Neural crest cell (in vitro differentiated cells): ENCODE measurements around the gene DENND5A. TPM values are rescaled to one million over a fixed set of nuclear protein-coding genes. Genes with fewer than 3 reads are reported as not detected.
A peak's percentile ranks its signal among the peaks of the same experiment; 100 is the strongest.
"Not testable (repeated sequence)": the region's sequence is repeated elsewhere in the genome, so short reads cannot be mapped to it uniquely, and the experiment has no call there.

Experiments used
- DNase-seq: peaks from one replicate; pipeline ENCODE4 v3.0.0; 2021; ENCODE audit warnings: low read depth, mixed read lengths, low spot score
- H3K27ac Mint-ChIP-seq: one replicate; pipeline ENCODE4 v1.8.0; 2021; ENCODE audit warnings: mild to moderate bottlenecking, mixed read lengths; ENCODE audit not compliant: unreplicated experiment
- H3K27me3 Mint-ChIP-seq: 2 replicates; pipeline ENCODE4 v1.8.0; 2021; ENCODE audit warnings: low read depth, mild to moderate bottlenecking, mixed read lengths
- H3K36me3 Mint-ChIP-seq: 2 replicates; pipeline ENCODE4 v1.8.0; 2021; ENCODE audit warnings: low read depth, mild to moderate bottlenecking, mixed read lengths
- H3K4me1 Mint-ChIP-seq: 2 replicates; pipeline ENCODE4 v1.8.0; 2021; ENCODE audit warnings: mixed read lengths
- H3K4me3 Mint-ChIP-seq: one replicate; pipeline ENCODE4 v1.8.0; 2021; ENCODE audit warnings: mild to moderate bottlenecking, mixed read lengths
- H3K9me3 Mint-ChIP-seq: 2 replicates; pipeline ENCODE4 v1.8.0; 2021; ENCODE audit warnings: mixed read lengths
- CTCF ChIP-seq: fragments of 200-600 bp; sonication (generic); conservative IDR thresholded peaks from 2 replicates; pipeline ENCODE4 v1.5.0; 2021; ENCODE audit warnings: antibody characterized with exemption, mild to moderate bottlenecking
- total RNA-seq: library from RNA; stranded (reverse); gene quantifications from 2 replicates; pipeline ENCODE4 v1.2.1, GENCODE V29; 2021

Gene DENND5A
- total RNA-seq, 1 donor from 2014 or later = 116 TPM

GRCh38 chr11:9263840-9264315, 1.3 kb downstream of the DENND5A start:
- TF ChIP-seq CTCF = no peak
- peak overlapping the region; percentile 96 for H3K4me3 Mint-ChIP-seq
- no peaks in the 10 kb centered on the region for H3K27me3 Mint-ChIP-seq
- H3K27ac Mint-ChIP-seq = peak overlapping the region; percentile 99
- peaks cover 47% of the 10 kb centered on the region for H3K4me1 Mint-ChIP-seq
- DNase-seq = no peak
- no peaks in the 10 kb centered on the region for H3K9me3 Mint-ChIP-seq
- H3K36me3 Mint-ChIP-seq = peaks cover 2% of the 10 kb centered on the region

GRCh38 chr11:9260838-9261146, 4.4 kb downstream of the DENND5A start:
- H3K36me3 Mint-ChIP-seq = peaks cover 11% of the 10 kb centered on the region
- H3K9me3 Mint-ChIP-seq, H3K27me3 Mint-ChIP-seq, H3K27ac Mint-ChIP-seq, H3K4me3 Mint-ChIP-seq, DNase-seq: not testable (repeated sequence)
- H3K4me1 Mint-ChIP-seq = peaks cover 46% of the 10 kb centered on the region

- no peak overlapping the region for H3K27ac Mint-ChIP-seq
- no peak for DNase-seq
Observed at GRCh38 chr11:9259981-9260837, 4.9 kb downstream of the DENND5A start.

GRCh38 chr11:9258279-9258678, 6.9 kb downstream of the DENND5A start:
- not testable (repeated sequence) for H3K27ac Mint-ChIP-seq

More at GRCh38 chr11:9259981-9260837, 4.9 kb downstream of the DENND5A start:
- H3K27me3 Mint-ChIP-seq = no peaks in the 10 kb centered on the region
- H3K4me1 Mint-ChIP-seq = peaks cover 40% of the 10 kb centered on the region
- peaks cover 12% of the 10 kb centered on the region for H3K36me3 Mint-ChIP-seq
- H3K4me3 Mint-ChIP-seq = peak overlapping the region; percentile 7
- TF ChIP-seq CTCF = no peak
- peaks cover 5% of the 10 kb centered on the region for H3K9me3 Mint-ChIP-seq

GRCh38 chr11:9254416-9254815, 10.7 kb downstream of the DENND5A start:
- peaks cover 14% of the 10 kb centered on the region for H3K36me3 Mint-ChIP-seq
- no peak for DNase-seq
- H3K27ac Mint-ChIP-seq = no peak overlapping the region
- H3K4me1 Mint-ChIP-seq = peaks cover 20% of the 10 kb centered on the region
- H3K27me3 Mint-ChIP-seq = no peaks in the 10 kb centered on the region
- TF ChIP-seq CTCF = no peak
- H3K9me3 Mint-ChIP-seq = peaks cover 5% of the 10 kb centered on the region
- no peak overlapping the region for H3K4me3 Mint-ChIP-seq

More at GRCh38 chr11:9258279-9258678, 6.9 kb downstream of the DENND5A start:
- DNase-seq, H3K9me3 Mint-ChIP-seq, H3K4me3 Mint-ChIP-seq, H3K27me3 Mint-ChIP-seq: not testable (repeated sequence)
- Mint-ChIP-seq H3K4me1 (peaks cover 30% of the 10 kb centered on the region), H3K36me3 (peaks cover 12% of the 10 kb centered on the region)

- no peak overlapping the region for H3K27ac Mint-ChIP-seq
Observed at GRCh38 chr11:9253086-9253485, 12.1 kb downstream of the DENND5A start.

More at GRCh38 chr11:9253086-9253485, 12.1 kb downstream of the DENND5A start:
- H3K4me1 Mint-ChIP-seq = peaks cover 20% of the 10 kb centered on the region
- H3K4me3 Mint-ChIP-seq = no peak overlapping the region
- no peaks in the 10 kb centered on the region for H3K9me3 Mint-ChIP-seq
- no peak for DNase-seq
- peaks cover 8% of the 10 kb centered on the region for H3K36me3 Mint-ChIP-seq
- no peak for TF ChIP-seq CTCF
- no peaks in the 10 kb centered on the region for H3K27me3 Mint-ChIP-seq
